HepG2 (cell line): ENCODE results near the gene AANAT. TPM values are rescaled to one million over a fixed set of nuclear protein-coding genes. Genes with fewer than 3 reads are reported as not detected.
A peak's percentile ranks its signal among the peaks of the same experiment; 100 is the strongest.

Experiments used
- ATAC-seq: fragments of 200-7000 bp; cut with Tn5 transposase; 3 replicates; pipeline ENCODE4 v1.9.1; 2020; ENCODE audit warnings: mild to moderate bottlenecking, moderate library complexity
- BruUV-seq: library from RNA; stranded (reverse); fragments of 400-500 nt; replicated peaks from 2 replicates; lab custom pipeline; 2021; lab: Mats Ljungman, UMichigan
- CTCF ChIA-PET: fragments of 300-600 bp; formaldehyde crosslinking; extraction: SDS; loops from one replicate; lab custom pipeline; 2021; ENCODE audit warnings: low total read pairs, inconsistent platforms, low intra/inter-chr PET ratio; lab: Yijun Ruan, JAX
- POLR2A ChIA-PET: fragments of 350-600 bp; sonication (Branson Sonifier 250); formaldehyde crosslinking; loops from one replicate; lab custom pipeline; 2020; ENCODE audit warnings: antibody characterized with exemption, inconsistent platforms; lab: Yijun Ruan, JAX
- DNase-seq: peaks from one replicate; pipeline ENCODE4 v3.0.0-alpha.2; 2015; ENCODE audit warnings: low spot score
- FAIRE-seq: peaks from 3 replicates; lab custom pipeline; 2011; peaks lifted over from hg19 to GRCh38; lab: Jason Lieb, UNC
- H2AFZ ChIP-seq: one replicate; pipeline ENCODE4 v1.6.1; 2011; ENCODE audit warnings: low read length, inconsistent platforms
- H3K27ac ChIP-seq: fragments of 300-600 bp; 3 replicates; pipeline ENCODE4 v1.8.0; 2011; ENCODE audit warnings: mixed run types, mild to moderate bottlenecking, mixed read lengths, low read length, inconsistent platforms; ENCODE audit not compliant: insufficient read depth; ENCODE audit errors: extremely low read length
- H3K27me3 ChIP-seq, 2 experiments: fragments of 200-600 bp in 1 of 2; 2 replicates in 1 of 2; 3 replicates in 1 of 2; pipeline versions ENCODE4 v1.6.0 to v1.8.0; 2011; ENCODE audit warnings: low read length in 2 of 2, mild to moderate bottlenecking in 2 of 2, moderate library complexity in 2 of 2, inconsistent platforms in 1 of 2; ENCODE audit not compliant: insufficient read depth in 2 of 2, control insufficient read depth in 1 of 2
- H3K36me3 ChIP-seq, 2 experiments: fragments of 200-600 bp in 1 of 2; replicated peaks in 1 of 2; 2 replicates in 1 of 2; 3 replicates in 1 of 2; pipeline versions ENCODE4 v1.5.1 to v1.8.0; 2011; ENCODE audit warnings: low read length in 2 of 2, inconsistent platforms in 1 of 2; ENCODE audit not compliant: insufficient read depth in 2 of 2, control insufficient read depth in 1 of 2
- H3K4me1 ChIP-seq: 2 replicates; pipeline ENCODE4 v1.5.1; 2012; ENCODE audit warnings: low read length, inconsistent platforms; ENCODE audit not compliant: insufficient read depth
- H3K4me2 ChIP-seq: 2 replicates; pipeline ENCODE4 v1.6.0; 2011; ENCODE audit warnings: low read depth, low read length, inconsistent platforms
- H3K4me3 ChIP-seq, 3 experiments: fragments of 200-600 bp in 1 of 3; sonication (generic), shearing (Covaris generic) in 1 of 3; replicated peaks in 1 of 3; 2 replicates each; pipeline ENCODE4 v1.5.1; 2011 to 2016; ENCODE audit warnings: low read length in 3 of 3, inconsistent platforms in 2 of 3, low read depth in 2 of 3, mild to moderate bottlenecking in 2 of 3, control low read depth in 1 of 3, mixed read lengths in 1 of 3; ENCODE audit not compliant: insufficient read depth in 1 of 3
- H3K79me2 ChIP-seq: one replicate; pipeline ENCODE4 v1.6.1; 2011; ENCODE audit warnings: low read length, inconsistent platforms; ENCODE audit not compliant: insufficient read depth
- H3K9ac ChIP-seq: 2 replicates; pipeline ENCODE4 v1.6.0; 2011; ENCODE audit warnings: mild to moderate bottlenecking, low read depth, low read length, inconsistent platforms; ENCODE audit not compliant: insufficient read depth
- H3K9me3 ChIP-seq: 2 replicates; pipeline ENCODE4 v1.5.1; 2012; ENCODE audit warnings: mild to moderate bottlenecking, low read length
- H4K20me1 ChIP-seq: 2 replicates; pipeline ENCODE4 v1.6.0; 2011; ENCODE audit warnings: inconsistent platforms, mild to moderate bottlenecking, low read length, moderate library complexity; ENCODE audit not compliant: insufficient read depth
- AGO2 ChIP-seq: fragments of 200-400 bp; formaldehyde crosslinking; optimal IDR thresholded peaks from 2 replicates; pipeline ENCODE3; 2017; ENCODE audit warnings: mild to moderate bottlenecking, low read depth, low read length, moderate library complexity
- FOSL2 ChIP-seq: sonication (generic); formaldehyde crosslinking; IDR thresholded peaks from 2 replicates; pipeline ENCODE4 v1.4.0; 2020; ENCODE audit warnings: missing genetic modification reagents
- HNRNPL ChIP-seq: fragments of 200-400 bp; formaldehyde crosslinking; IDR thresholded peaks from 2 replicates; pipeline ENCODE4 v1.6.1; 2017; ENCODE audit warnings: mild to moderate bottlenecking, low read depth, low read length
- NFYB ChIP-seq: sonication (generic); formaldehyde crosslinking; IDR thresholded peaks from 2 replicates; pipeline ENCODE4 v1.4.0; 2020; ENCODE audit warnings: missing genetic modification reagents
- REXO4 ChIP-seq: sonication (generic); formaldehyde crosslinking; IDR thresholded peaks from 2 replicates; pipeline ENCODE4 v1.8.0; 2022; ENCODE audit warnings: missing genetic modification reagents, mild to moderate bottlenecking, borderline replicate concordance
- ZBTB38 ChIP-seq: sonication (generic); formaldehyde crosslinking; IDR thresholded peaks from 2 replicates; pipeline ENCODE4 v1.5.1; 2020; ENCODE audit warnings: mild to moderate bottlenecking, missing genetic modification reagents
- ZMYM3 ChIP-seq: sonication (generic); formaldehyde crosslinking; IDR thresholded peaks from 2 replicates; pipeline ENCODE4 v1.5.1; 2020; ENCODE audit warnings: mild to moderate bottlenecking, missing genetic modification reagents
- ZNF121 ChIP-seq: sonication (generic); formaldehyde crosslinking; IDR thresholded peaks from 2 replicates; pipeline ENCODE4 v1.5.0; 2020; ENCODE audit warnings: mild to moderate bottlenecking, missing genetic modification reagents
- ZNF383 ChIP-seq: sonication (generic); formaldehyde crosslinking; IDR thresholded peaks from 2 replicates; pipeline ENCODE4 v1.4.0; 2020; ENCODE audit warnings: missing genetic modification reagents, mild to moderate bottlenecking, borderline replicate concordance
- ZNF501 ChIP-seq: sonication (generic); formaldehyde crosslinking; IDR thresholded peaks from 2 replicates; pipeline ENCODE4 v1.5.1; 2020; ENCODE audit warnings: mild to moderate bottlenecking, moderate library complexity, missing genetic modification reagents
- ZNF614 ChIP-seq: IDR thresholded peaks from 2 replicates; pipeline ENCODE4 v1.6.1; 2018; ENCODE audit warnings: missing biosample characterization, missing genetic modification reagents, inconsistent platforms, borderline replicate concordance
- ZNF644 ChIP-seq: IDR thresholded peaks from 2 replicates; pipeline ENCODE4 v1.6.1; 2016; ENCODE audit warnings: low read depth
- WGBS: methylation state at CpG from one replicate; pipeline ENCODE4 v1.1.6; 2017; ENCODE audit warnings: low lambda C conversion rate; 5-methylcytosine and 5-hydroxymethylcytosine counted together
- in situ Hi-C: cut with HindIII; loops from 2 replicates; pipeline ENCODE4 v1.10.0; 2017; ENCODE audit warnings: low pct_unique_long_range_greater_than_20kb; ENCODE audit not compliant: extremely low pct_ligation_motif_present
- intact Hi-C: fragments of 100-400 bp; cut with micrococcal nuclease; formaldehyde crosslinking; loops from one replicate; pipeline ENCODE4 v1.10.0; 2022; ENCODE audit not compliant: unreplicated experiment
- polyA plus RNA-seq, 8 experiments: library from polyadenylated mRNA; depleted of rRNA in 3 of 8; stranded (reverse) in 7 of 8; unstranded in 1 of 8; fragments of >200 nt; fragmentation: Illumina TruSeq in 4 of 8; extraction: Trizol in 4 of 8; gene quantifications; 2 replicates each; pipeline versions ENCODE4 v1.2.1 to v1.2.3, GENCODE V29; 2011 to 2016; ENCODE audit warnings: low read depth in 4 of 8, missing spikeins in 1 of 8, mixed read lengths in 1 of 8; ENCODE audit not compliant: insufficient read depth in 1 of 8
- total RNA-seq, 5 experiments: library from RNA; depleted of rRNA; stranded (reverse); fragments of >200 nt; fragmentation: Illumina TruSeq; extraction: Trizol; gene quantifications; 2 replicates each; pipeline ENCODE4 v1.2.3, GENCODE V29; 2016; ENCODE audit warnings: low read depth in 1 of 5
- TF ChIP-seq, protein P1 (sequence below): IDR thresholded peaks from 2 replicates; pipeline ENCODE4 v1.6.1; 2016; ENCODE audit warnings: missing biosample characterization, missing genetic modification reagents, low read depth
- TF ChIP-seq, protein P2 (sequence below): sonication (generic); formaldehyde crosslinking; IDR thresholded peaks from 2 replicates; pipeline ENCODE4 v1.9.0; 2022; ENCODE audit warnings: low read depth, missing genetic modification reagents

The AANAT gene
- total and polyA plus RNA-seq, 2 of the 13 experiments (the other 11 are each of a cell fraction or from before 2014, with no cell fraction given) = 0.07 TPM; not detected in 1

DNA sequence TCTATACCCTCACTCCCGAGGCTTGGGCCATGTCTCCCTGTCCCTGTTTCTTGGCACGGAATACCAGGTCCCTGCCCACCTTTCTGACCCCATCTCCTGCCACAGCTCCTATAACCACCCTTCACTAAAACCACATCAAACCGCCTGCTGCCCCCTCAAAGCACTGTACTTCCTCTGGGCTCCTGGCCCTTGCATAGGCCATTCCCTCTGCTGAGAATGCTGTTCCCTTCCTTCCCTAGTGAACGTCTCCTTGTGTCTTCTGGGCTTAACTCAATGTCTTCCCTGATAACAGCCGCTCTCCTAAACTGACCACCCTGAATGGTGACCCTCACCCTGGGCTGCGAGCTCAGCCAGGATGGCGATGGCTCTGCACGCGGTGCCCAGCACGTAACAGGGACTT, 10.7 kb downstream of the AANAT start:
- DNase-seq (no peak), ATAC-seq (no peak)
- Histone ChIP-seq H3K9me3 (no peaks in the 10 kb centered on the region), H3K36me3 (peaks cover 0 to 2% of the 10 kb centered on the region in 2 experiments; a peak in 2 of 5 replicates), H3K4me1 (peaks cover 11% of the 10 kb centered on the region), H3K79me2 (no peaks in the 10 kb centered on the region), H3K4me3 (no peak overlapping the region), H3K27ac (no peak overlapping the region), H3K4me2 (no peak overlapping the region), H4K20me1 (no peaks in the 10 kb centered on the region), H2AFZ (no peak overlapping the region), H3K27me3 (no peaks in the 10 kb centered on the region)
- in situ Hi-C loops = no loop called here
- WGBS = 91% methylated on average over 10 of the region's 10 CpGs
- intact Hi-C loops = no loop called here
- POLR2A ChIA-PET = interaction anchor here (5.7 kb wide), 1 partner anchor 22 kb away, joined by 59 read pairs; the partner anchor contains the start of gene RHBDF2
- BruUV-seq = no TSS peak
- TF ChIP-seq NFYB (CRISPR knock-in tag) (no peak), ZMYM3 (CRISPR knock-in tag) (peak; percentile 81), FOSL2 (CRISPR knock-in tag) (no peak)
- TF ChIP-seq, all 625 proteins: peak for 1
- CTCF ChIA-PET = no interaction called here
- no peak overlapping the region for H3K9ac ChIP-seq
- FAIRE-seq = no peak

GRCh38 chr17:76478730-76479514, 11.5 kb downstream of the AANAT start:
- FAIRE-seq = no peak
- H3K4me3 ChIP-seq = no peak overlapping the region
- ATAC-seq = no peak
- no peaks in the 10 kb centered on the region for H3K27me3 ChIP-seq
- no peak overlapping the region for H3K27ac ChIP-seq
- H3K4me1 ChIP-seq = peaks cover 19% of the 10 kb centered on the region
- no peak overlapping the region for H2AFZ ChIP-seq
- intact Hi-C loops (no loop called here), in situ Hi-C loops (no loop called here)
- H3K9me3 ChIP-seq = no peaks in the 10 kb centered on the region
- no TSS peak for BruUV-seq
- DNase-seq = no peak
- H3K36me3 ChIP-seq = no peaks in the 10 kb centered on the region; a peak in 2 of 5 replicates
- WGBS = 94% methylated on average over 36 of the region's 37 CpGs
- CTCF ChIA-PET = no interaction called here
- H3K9ac ChIP-seq = no peak overlapping the region
- no peak overlapping the region for H3K4me2 ChIP-seq
- H4K20me1 ChIP-seq = no peaks in the 10 kb centered on the region
- POLR2A ChIA-PET = interaction anchor here (5.7 kb wide), 1 partner anchor 21 kb away, joined by 59 read pairs; the partner anchor contains the start of gene RHBDF2
- TF ChIP-seq ZNF644 (CRISPR knock-in tag) (no peak), ZNF614 (CRISPR knock-in tag) (no peak), ZNF383 (CRISPR knock-in tag) (no peak), AGO2 (peak; percentile 63), ZNF121 (CRISPR knock-in tag) (no peak), REXO4 (CRISPR knock-in tag) (no peak), HNRNPL (0 out of 2 replicates have a peak, but pooled peaks have one; percentile 37), ZBTB38 (CRISPR knock-in tag) (no peak), ZNF501 (CRISPR knock-in tag) (no peak)
- TF ChIP-seq, protein P1, sequence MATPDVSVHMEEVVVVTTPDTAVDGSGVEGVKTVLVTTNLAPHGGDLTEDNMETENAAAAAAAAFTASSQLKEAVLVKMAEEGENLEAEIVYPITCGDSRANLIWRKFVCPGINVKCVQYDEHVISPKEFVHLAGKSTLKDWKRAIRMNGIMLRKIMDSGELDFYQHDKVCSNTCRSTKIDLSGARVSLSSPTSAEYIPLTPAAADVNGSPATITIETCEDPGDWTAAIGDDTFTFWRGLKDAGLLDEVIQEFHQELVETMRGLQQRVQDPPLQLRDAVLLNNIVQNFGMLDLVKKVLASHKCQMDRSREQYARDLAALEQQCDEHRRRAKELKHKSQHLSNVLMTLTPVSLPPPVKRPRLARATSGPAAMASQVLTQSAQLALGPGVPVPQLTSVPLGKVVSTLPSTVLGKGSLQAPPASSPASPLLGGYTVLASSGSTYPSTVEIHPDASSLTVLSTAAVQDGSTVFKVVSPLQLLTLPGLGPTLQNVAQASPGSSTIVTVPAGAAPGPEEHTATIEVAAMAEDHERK (CRISPR knock-in tag) = no peak
- TF ChIP-seq, protein P2, sequence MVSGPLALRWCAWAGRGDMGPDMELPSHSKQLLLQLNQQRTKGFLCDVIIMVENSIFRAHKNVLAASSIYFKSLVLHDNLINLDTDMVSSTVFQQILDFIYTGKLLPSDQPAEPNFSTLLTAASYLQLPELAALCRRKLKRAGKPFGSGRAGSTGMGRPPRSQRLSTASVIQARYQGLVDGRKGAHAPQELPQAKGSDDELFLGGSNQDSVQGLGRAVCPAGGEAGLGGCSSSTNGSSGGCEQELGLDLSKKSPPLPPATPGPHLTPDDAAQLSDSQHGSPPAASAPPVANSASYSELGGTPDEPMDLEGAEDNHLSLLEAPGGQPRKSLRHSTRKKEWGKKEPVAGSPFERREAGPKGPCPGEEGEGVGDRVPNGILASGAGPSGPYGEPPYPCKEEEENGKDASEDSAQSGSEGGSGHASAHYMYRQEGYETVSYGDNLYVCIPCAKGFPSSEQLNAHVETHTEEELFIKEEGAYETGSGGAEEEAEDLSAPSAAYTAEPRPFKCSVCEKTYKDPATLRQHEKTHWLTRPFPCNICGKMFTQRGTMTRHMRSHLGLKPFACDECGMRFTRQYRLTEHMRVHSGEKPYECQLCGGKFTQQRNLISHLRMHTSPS = no peak
- no peaks in the 10 kb centered on the region for H3K79me2 ChIP-seq
